ENCODE measurements around the gene P2RY1. TPM values are rescaled to one million over a fixed set of nuclear protein-coding genes. Genes with fewer than 3 reads are reported as not detected.

The P2RY1 gene
- total RNA-seq (2014; rRNA removed; shearing (Covaris generic)), result not detected in 2 replicates

- DNase-seq (ENCODE audit: low spot score), result no peak
- in situ Hi-C loops (cut with HindIII; ENCODE audit: low sequenced_read_pairs), result no loop called here
Observed at GRCh38 chr3:152834776-152835600, at the start of gene P2RY1. P2RY1 (plus strand) TSS chr3:152835131; CDS start chr3:152835783, 652 bp downstream.

- DNase-seq (ENCODE audit: low spot score), result no peak
- in situ Hi-C loops (cut with HindIII; ENCODE audit: low sequenced_read_pairs), result no loop called here
Observed at GRCh38 chr3:152786977-152787681, 47.8 kb upstream of the P2RY1 start.

- in situ Hi-C loops (cut with HindIII; ENCODE audit: low sequenced_read_pairs), result no loop called here
- DNase-seq (ENCODE audit: low spot score), result no peak
Observed at GRCh38 chr3:152790651-152791387, 44.1 kb upstream of the P2RY1 start.

GRCh38 chr3:152793969-152794368 lies 41.0 kb upstream of the P2RY1 start:
- in situ Hi-C loops (cut with HindIII; ENCODE audit: low sequenced_read_pairs), result no loop called here

DNA sequence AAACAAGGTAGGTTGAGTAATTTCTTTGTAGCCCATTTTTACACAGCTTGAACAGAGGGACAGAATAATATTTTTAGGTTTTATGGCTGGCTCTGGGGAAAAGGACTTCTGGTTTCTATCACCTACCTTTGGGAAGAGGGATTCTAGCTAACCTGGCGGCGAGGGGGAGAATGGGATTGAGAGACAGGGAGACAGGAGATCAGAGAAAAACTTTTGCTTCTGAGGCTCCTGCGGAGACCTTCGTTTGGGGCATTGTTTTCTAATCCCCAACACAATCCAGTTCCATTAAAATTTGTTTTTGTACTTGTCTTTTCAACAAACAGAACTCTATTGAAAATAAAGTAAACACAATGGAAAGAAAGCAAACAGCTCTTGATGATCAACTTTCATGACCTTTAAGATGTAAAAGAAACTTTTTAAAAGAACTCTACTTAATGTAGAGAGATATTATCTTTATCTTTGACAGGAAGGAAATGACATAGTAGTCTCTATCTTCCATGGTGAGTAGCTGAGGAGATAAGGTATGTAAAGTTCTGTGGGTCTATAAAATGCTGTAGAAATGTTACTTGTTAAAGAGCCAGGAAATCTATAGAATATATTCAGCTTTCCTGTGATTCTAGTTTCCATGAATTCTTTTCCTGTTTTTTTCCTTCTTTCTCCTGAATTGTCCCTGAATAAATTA lies 37.0 kb upstream of the P2RY1 start:
- no peak for DNase-seq (ENCODE audit: low spot score)
- in situ Hi-C loops (cut with HindIII; ENCODE audit: low sequenced_read_pairs), result no loop called here

More at GRCh38 chr3:152793969-152794368, 41.0 kb upstream of the P2RY1 start:
- no peak for DNase-seq (ENCODE audit: low spot score)

DNA sequence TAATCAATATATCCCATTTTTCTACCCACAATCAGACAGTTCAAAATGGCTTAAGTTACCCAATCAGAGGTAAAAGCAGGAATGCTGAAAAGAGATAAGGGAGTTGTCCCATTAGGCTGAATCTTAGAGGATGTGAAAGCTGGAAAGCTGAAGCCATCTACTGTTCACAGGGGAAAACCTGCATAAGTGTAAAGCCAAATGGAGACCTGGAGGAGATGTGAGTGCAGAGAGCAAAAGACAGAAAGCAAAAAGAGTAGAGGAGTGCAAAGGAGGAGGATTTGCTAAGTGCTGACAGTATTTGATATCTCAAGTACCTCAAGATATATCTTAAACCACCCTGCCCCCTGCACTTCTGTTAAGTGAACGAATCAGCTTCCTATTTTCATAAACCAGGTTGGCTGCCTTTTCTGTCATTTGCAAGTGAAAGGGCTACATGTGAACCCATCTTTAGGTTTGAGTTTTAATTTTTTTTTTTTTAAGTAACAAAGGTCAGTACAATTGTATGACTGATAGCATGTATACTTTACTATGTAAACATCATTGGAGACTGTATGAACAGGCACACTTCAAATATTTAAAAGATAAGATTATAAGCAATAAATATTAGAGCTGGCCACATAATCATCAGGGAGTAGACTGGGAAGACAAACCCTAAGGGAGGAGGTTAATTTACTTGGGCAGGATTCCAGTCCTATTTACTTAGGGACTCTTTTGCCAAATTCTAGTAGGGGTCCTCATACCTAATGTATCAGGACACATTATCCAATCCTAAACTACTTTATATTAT lies 22.8 kb upstream of the P2RY1 start:
- no peak for DNase-seq (ENCODE audit: low spot score)
- in situ Hi-C loops (cut with HindIII; ENCODE audit: low sequenced_read_pairs), result no loop called here

DNA sequence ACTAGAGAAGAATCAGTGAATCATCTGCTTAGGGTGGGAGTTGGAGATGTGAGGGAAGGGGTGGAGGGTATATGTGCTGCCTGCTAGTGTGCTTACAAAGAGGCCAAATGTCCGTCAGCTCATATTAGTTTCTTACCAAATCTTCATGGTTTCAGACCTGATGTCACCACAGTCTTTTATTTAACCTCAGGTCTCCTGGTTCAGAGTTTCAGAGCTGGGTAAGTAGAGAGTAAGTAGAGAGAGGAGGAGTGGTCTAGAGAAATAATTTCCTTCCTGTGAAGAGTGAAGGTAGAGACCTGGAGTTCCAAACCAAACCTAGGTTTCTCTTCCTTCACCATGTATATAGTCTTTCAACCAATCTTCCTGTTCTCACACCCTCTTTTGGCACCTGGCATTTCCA lies 17.5 kb upstream of the P2RY1 start:
- no peak for DNase-seq (ENCODE audit: low spot score)

DNA sequence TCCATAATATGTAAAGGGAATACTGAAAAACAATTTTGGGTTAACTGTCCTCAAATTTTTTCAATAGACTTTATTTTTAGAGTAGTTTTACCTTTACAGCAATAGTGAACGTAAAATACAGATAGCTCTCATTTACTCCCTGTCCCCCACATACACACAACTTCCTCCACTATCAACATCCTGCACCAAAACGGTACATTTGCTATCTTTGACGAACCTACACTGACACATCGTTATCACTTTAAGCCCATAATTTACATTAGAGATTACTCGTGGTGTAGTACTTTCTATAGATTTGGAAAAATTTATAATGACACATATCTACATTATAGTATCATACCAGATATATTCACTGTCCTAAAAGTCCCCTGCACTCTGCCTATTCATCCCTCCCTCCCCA lies 16.9 kb upstream of the P2RY1 start:
- DNase-seq (ENCODE audit: low spot score), result no peak
- in situ Hi-C loops (cut with HindIII; ENCODE audit: low sequenced_read_pairs), result no loop called here

More for the DNA sequence above, 17.5 kb upstream of the P2RY1 start:
- in situ Hi-C loops (cut with HindIII; ENCODE audit: low sequenced_read_pairs), result no loop called here

DNA sequence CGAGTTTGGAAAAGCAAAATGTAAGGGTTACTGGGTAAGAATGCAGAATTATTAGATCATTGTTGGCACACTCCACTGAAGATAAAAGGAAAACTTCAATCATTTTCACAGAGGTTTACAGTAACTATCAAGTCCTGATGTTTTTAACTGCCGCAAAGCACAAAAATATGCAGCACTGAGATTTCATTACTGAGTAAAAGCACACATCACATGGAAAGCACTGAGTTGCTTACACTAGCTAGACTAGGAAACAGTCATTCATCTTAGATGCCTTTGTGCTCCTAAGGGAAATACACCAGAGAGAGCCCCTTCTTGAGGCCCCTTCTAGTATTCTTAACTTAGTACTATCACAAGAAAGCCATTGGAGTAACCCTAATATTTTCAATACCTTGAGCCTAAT lies 11.8 kb upstream of the P2RY1 start:
- in situ Hi-C loops (cut with HindIII; ENCODE audit: low sequenced_read_pairs), result no loop called here
- DNase-seq (ENCODE audit: low spot score), result no peak

- no peak for DNase-seq (ENCODE audit: low spot score)
- in situ Hi-C loops (cut with HindIII; ENCODE audit: low sequenced_read_pairs), result no loop called here
Observed at GRCh38 chr3:152823781-152824180, 11.2 kb upstream of the P2RY1 start.

DNA sequence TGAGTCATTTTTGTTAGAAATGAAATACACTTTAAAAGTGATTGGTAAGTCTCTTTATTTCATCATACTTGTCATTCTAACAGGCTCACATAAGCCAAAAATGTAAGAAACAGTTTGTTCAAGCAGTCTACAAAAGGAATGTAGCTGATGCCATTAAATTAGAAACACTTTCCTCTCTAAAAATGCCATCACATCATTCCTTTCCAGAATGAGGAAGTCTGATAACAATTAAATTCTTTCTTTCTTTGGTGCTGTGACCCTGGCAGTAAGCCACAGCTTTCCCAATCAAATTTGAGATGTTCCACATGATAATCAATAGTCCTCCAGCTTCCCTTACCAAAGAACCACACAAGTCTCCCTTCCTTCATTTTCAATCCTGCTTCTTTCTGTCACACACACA lies 9.4 kb upstream of the P2RY1 start:
- DNase-seq (ENCODE audit: low spot score), result no peak

DNA sequence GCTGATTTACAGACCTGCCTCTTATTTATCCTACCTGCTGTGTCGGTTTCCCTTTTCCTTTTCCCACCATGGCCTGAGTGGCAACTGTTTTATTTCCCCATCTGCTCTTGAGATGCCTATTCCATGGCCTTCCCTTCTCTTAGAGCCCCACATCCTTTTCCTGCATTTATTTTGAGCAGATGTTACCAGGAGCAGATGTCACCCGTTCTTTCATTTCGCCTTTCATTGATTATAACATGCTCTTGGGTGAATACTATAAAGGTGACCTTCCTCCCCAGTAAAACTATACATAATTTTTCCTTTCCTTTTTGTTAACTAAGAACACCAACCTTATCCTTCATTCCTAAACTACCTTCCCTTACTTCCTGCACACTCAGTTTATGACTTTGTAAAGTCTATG lies 8.5 kb upstream of the P2RY1 start:
- no peak for DNase-seq (ENCODE audit: low spot score)
- in situ Hi-C loops (cut with HindIII; ENCODE audit: low sequenced_read_pairs), result no loop called here

More for the DNA sequence above, 9.4 kb upstream of the P2RY1 start:
- in situ Hi-C loops (cut with HindIII; ENCODE audit: low sequenced_read_pairs), result no loop called here

- in situ Hi-C loops (cut with HindIII; ENCODE audit: low sequenced_read_pairs), result no loop called here
Observed at GRCh38 chr3:152827313-152827712, 7.6 kb upstream of the P2RY1 start.

DNA sequence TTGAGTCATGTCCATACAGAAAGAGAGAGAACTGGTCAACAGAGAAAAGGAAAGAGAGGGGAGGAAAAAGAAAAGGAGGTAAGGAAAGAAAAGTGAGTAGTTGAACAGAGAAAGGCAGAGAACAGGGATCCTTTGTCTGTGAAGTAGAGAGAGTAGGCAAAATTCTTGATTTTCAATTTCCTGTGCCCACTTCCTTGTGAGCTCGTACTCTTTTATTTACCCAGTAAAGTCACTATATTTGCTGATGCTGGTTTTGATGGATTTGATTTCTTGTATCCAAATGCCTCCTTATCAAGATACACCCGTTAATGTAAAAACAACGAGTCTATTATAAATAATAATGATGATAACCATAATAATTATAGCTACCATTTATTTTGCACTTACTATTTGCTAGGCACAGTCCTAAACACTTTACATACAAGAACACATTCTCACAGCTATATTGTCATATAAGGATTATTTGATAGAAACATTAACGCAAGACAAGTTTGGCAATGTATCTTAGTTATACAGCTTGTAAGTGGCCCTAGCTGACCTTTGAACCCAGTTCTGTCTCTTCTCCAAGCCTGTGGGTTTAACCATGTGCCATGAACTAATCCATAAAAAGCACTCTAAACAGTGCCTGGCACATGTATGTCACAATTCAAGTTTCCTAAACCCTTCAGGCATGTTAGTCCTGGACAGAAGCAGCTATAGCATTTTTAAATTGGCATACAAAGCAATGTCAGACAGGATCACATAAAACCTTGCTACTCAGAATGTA lies 6.7 kb upstream of the P2RY1 start:
- no peak for DNase-seq (ENCODE audit: low spot score)
- in situ Hi-C loops (cut with HindIII; ENCODE audit: low sequenced_read_pairs), result no loop called here

More at GRCh38 chr3:152827313-152827712, 7.6 kb upstream of the P2RY1 start:
- no peak for DNase-seq (ENCODE audit: low spot score)

DNA sequence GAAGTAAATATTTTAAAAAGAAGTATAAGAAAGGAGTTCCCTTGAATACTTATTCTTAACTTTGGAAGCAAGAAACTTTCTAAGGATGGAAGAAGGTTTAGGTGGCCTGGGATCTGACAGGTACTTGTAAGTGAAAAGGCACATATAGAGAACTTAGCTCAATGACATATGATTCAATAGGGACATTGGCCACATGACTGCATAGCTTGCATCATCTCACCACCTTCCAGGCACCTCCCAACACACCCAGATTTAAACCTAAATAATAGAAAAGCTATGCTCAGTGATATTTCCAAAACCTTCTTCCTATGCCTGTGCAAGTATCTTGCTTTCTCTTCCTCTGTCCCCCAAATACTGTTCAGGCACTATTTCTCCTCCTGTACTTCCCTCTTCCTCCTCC lies 4.7 kb upstream of the P2RY1 start:
- DNase-seq (ENCODE audit: low spot score), result no peak
- in situ Hi-C loops (cut with HindIII; ENCODE audit: low sequenced_read_pairs), result no loop called here

DNA sequence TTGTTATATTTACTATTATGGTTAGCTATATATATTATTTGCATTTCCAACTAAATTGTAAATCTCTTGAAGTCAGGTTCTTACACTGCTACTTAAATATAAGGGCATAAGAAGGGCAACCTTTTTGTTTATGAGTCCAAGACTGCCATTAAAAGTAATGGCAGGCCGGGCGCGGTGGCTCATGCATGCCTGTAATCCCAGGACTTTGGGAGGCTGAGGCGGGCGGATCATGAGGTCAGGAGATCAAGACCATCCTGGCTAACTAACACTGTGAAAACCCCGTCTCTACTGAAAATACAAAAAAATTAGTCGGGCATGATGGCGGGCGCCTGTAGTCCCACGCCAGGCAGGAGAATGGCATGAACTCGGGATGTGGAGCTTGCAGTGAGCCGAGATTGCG lies 2.9 kb upstream of the P2RY1 start:
- in situ Hi-C loops (cut with HindIII; ENCODE audit: low sequenced_read_pairs), result no loop called here

DNA sequence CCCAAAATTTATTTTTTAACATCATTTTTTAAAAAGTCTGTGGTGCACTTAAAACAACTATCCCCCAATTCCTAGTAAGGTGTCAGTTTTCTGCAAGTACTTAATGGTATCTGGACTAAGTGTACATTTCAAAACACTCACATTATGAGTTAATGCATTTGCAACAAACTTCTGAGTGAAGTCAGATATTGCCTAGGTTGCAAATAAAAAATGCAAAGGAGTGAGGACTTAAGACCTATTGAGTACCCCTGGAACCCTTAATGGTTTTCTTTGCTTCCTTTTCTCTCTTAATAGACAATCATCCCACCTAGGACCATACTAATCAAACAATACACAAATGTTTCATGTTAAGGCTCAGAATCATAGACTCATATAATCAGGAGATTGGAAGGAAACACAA lies 1.8 kb upstream of the P2RY1 start:
- in situ Hi-C loops (cut with HindIII; ENCODE audit: low sequenced_read_pairs), result no loop called here
- no peak for DNase-seq (ENCODE audit: low spot score)

More for the DNA sequence above, 2.9 kb upstream of the P2RY1 start:
- no peak for DNase-seq (ENCODE audit: low spot score)

Measured in G401 (cell line).